PFSK-1 (cell line): ENCODE data around the gene MRPS33.

Source experiments
- FOXP2 ChIP-seq: optimal IDR thresholded peaks from 2 replicates; pipeline ENCODE3; 2011; ENCODE audit warnings: borderline replicate concordance, control low read depth, inconsistent platforms; ENCODE audit not compliant: insufficient read depth; ENCODE audit errors: extremely low read length, extremely low read depth
- POLR2AphosphoS5 ChIP-seq: IDR thresholded peaks from 2 replicates; pipeline ENCODE4 v1.6.1; 2012; ENCODE audit warnings: low read depth, mild to moderate bottlenecking, control low read depth, low read length, moderate library complexity
- SIN3A ChIP-seq: IDR thresholded peaks from 2 replicates; pipeline ENCODE4 v1.6.1; 2012; ENCODE audit warnings: mild to moderate bottlenecking, low read length, moderate library complexity, borderline replicate concordance; ENCODE audit not compliant: insufficient read depth
- TAF1 ChIP-seq: IDR thresholded peaks from 2 replicates; pipeline ENCODE4 v1.6.1; 2012; ENCODE audit warnings: low read length, control low read depth, borderline replicate concordance; ENCODE audit not compliant: insufficient read depth
- TF ChIP-seq, protein P1 (sequence below), 2 experiments: IDR thresholded peaks; 2 replicates each; pipeline versions ENCODE4 v1.6.1 to v1.8.0; 2011 to 2012; ENCODE audit warnings: low read depth in 2 of 2, low read length in 2 of 2, control low read depth in 1 of 2, inconsistent platforms in 1 of 2, mild to moderate bottlenecking in 1 of 2, moderate library complexity in 1 of 2; ENCODE audit not compliant: insufficient read depth in 1 of 2

Gene MRPS33

DNA sequence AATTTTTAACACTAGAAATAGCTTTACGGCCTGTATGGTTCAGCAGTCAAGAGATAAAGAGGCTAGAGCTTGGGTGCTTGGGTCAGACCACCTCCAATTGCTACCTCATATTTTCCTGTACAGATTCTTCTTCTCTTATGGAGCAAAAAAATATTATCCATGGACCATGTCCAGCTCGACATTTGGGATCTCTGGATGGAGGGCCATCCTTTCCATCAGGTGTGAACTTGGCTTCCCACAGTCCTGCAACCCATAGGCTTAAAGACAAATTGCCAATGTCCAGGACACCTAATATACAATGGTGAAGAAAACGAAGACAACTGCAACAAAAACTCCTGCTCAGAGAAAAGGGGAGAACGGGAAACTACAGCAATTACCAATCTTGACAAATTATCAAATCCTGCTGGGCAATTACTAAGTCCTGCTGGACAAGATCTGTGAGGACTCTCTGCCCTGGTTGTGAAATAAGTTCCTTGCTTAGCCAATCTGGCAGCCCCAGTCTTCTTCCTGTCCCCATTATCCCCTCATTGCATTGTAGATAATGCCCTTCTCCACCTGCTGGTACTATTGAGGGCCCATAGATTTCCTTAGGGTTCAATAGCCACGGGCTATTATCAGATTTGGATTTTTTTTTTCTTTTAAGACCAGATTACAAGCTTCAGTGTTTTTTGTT lies 48.1 kb downstream of the MRPS33 start:
- TF ChIP-seq TAF1 (no peak), FOXP2 (no peak), POLR2AphosphoS5 (no peak), SIN3A (no peak)
- TF ChIP-seq, protein P1, sequence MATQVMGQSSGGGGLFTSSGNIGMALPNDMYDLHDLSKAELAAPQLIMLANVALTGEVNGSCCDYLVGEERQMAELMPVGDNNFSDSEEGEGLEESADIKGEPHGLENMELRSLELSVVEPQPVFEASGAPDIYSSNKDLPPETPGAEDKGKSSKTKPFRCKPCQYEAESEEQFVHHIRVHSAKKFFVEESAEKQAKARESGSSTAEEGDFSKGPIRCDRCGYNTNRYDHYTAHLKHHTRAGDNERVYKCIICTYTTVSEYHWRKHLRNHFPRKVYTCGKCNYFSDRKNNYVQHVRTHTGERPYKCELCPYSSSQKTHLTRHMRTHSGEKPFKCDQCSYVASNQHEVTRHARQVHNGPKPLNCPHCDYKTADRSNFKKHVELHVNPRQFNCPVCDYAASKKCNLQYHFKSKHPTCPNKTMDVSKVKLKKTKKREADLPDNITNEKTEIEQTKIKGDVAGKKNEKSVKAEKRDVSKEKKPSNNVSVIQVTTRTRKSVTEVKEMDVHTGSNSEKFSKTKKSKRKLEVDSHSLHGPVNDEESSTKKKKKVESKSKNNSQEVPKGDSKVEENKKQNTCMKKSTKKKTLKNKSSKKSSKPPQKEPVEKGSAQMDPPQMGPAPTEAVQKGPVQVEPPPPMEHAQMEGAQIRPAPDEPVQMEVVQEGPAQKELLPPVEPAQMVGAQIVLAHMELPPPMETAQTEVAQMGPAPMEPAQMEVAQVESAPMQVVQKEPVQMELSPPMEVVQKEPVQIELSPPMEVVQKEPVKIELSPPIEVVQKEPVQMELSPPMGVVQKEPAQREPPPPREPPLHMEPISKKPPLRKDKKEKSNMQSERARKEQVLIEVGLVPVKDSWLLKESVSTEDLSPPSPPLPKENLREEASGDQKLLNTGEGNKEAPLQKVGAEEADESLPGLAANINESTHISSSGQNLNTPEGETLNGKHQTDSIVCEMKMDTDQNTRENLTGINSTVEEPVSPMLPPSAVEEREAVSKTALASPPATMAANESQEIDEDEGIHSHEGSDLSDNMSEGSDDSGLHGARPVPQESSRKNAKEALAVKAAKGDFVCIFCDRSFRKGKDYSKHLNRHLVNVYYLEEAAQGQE (IDR thresholded peaks at IDR 0.05; ENCODE audit: insufficient read depth in 1 of 2, low read depth in 2 of 2, low read length in 2 of 2) = no peak

DNA sequence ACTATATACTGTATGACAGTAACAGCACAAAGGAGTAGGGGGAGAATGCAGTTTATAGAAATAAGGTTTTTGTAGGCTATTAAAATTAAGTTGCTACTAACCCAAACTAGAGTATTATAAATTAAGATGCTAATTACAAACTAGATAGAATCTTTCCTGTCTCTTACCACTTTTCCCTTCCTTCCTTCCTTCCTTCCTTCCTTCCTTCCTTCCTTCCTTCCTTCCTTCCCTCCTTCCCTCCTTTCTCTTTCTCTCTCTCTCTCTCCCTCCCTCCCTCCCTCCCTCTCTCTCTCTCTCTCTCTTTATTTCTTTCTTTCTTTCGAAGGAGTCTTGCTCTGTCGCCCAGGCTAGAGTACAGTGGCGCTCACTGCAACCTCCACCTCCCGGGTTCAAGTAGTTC lies 53.6 kb downstream of the MRPS33 start:
- TF ChIP-seq, protein P1 (IDR thresholded peaks at IDR 0.05; ENCODE audit: insufficient read depth in 1 of 2, low read depth in 2 of 2, low read length in 2 of 2) = no peak
- no peak for TF ChIP-seq POLR2AphosphoS5
